Hematopoietic multipotent progenitor cell treated with erythropoietin and hydrocortisone succinate and interleukin-3 and kit ligand, for 4 days (in vitro differentiated cells): ENCODE data around the gene PCYT2.

Experiments
- DNase-seq: peaks from one replicate; pipeline ENCODE4 v3.0.0-alpha.2; 2015

PCYT2 gene

DNA sequence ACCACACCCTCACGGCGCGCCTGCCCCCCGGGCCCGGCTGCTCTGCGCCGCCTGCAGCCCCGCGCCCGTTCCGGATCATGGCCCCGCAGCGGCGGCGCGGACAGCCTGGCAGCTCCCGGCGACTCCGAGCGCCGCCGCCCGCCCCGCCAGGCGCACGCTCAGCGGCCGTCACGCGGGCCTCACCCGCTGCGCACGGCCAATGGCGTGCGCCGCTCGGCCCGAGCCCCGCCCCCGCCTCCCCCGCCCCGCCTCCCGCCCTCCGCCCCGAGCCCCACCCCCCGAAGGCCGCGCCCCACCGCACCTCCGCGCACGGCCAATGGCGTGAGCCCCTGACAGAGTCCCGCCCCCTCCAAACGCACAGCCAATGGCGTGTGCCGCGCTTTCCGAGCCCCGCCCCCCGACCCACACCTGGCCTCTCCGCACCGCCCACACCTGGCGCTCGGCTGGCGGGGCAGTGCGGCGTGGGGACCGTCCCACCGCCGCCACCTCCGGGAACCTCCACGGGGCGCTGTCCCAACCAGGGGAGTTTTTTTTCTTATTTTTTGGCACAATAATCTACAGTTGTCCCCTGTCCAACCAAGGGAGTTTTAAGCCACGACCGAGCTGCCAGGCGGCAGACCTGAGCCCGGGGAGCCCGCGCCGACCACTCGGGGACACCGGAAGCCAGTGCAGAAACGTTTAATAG lies at the start of gene PCYT2:
Gene PCYT2, minus strand, starts transcription at position 123 of the 685 bp plus-strand sequence. Its CDS starts 44 bp downstream, at position 79.
- DNase-seq, result peak; percentile 95

DNA sequence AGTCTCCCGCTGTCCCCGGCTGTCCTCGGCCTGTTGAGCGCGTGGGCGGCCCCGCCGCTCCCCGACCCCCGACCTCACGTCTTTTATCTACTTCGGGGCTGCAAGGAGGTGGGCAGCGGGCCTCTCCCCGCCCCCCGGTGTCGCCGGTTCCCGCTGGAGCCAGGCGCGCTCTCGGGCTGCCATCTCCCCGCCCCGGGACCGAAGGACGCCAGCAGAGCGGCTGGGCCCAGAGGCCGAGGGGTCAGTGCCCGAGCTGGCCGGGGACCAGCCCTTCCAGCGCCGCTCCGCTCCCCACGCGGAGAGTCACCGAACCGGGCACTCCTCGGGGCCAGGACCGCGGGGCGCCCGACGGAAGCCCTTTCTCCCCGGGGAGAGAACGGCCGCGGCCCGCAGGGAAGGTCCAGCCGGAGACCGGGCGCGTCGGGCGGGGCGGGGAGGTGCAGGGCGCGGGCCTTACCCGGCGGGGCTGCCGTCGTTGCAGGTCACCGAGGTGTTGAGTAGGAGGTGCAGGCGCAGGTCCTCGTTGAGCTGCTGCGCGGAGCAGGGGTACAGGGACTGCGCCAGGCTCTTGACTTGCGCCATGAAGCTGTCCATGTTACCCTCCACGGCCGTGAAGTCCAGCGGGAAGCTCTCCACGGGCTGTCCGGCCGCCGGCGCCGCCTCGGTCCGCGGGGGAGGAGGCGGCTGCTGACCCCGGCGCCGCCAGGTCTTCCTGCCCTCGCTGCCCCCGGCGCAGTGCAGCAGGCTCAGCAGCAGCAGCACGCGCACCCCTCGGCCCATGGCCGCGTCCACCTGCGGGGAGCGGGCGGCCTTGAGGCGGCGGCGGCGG lies 49.1 kb upstream of the PCYT2 start:
- no peak for DNase-seq

DNA sequence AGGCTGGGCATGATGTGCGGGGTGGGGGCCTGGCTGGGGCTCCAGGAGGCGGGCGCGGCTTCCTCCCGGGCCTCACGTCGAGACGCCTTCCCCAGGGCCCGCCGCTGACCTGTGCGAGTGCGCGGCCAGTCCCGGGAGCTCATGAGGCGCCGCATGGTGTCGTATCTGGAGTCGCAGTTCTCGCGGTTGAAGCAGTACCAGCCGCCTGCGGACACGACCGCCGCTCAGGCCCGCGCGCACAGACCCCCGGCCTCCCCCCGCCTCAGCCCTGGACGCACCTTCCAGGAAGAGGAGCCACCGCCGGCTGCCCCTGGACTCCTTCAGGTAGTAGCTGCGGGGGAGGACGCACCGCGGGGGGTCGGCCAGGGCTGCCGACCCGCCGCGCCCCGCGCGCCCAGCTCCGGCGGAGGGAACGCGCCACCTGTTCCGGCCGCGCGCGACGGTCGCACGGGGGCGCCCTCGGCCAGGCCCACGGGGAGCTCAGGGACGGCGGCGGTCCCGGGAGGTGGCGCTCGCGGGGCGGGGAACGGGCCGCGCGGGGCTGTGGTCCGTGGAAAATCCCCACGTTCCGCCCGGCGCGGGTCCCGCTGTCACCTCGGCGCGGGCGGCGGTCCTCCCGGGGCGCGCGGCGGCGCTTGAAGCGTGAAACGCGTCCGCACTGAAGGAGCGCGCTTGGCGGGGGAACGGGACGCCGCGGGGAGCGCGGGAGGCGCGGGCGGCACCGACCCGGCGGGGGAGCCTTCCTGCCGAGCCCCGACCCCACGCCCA lies 48.3 kb upstream of the PCYT2 start:
- DNase-seq, result peak; percentile 78

DNA sequence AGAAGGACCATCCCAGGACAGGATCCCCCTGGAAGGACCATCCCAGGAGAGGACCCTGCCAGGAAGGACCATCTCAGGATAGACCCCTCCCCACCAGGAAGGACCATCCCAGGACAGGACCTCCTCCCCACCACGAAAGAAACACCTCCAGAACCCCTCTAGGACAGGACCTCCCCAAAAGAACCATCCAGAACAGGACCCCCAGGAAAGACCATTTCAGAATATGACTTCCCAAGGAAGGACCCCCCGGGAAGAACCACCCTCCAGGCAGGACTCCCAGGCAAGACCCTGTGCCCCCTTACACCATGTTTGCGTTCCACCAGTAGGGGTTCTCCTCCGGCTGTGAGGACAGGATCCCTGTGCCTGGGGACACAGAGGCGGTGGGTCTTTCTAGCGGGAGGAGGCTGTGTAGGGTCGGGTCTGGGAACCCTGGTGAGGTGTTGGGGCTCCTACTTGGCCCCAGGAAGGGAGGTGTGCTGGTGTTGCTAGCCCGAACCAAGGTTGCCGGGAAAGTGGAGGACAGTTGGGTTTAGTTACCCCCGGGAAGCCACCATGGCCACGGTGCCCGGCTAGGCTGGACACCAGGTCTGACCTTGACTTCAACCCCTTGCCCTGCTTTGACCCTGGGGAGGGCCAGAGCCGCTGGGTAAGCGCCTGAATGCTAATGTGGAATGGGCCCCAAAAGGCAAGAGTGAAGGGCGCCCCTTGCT lies 47.6 kb upstream of the PCYT2 start:
- no peak for DNase-seq

GRCh38 chr17:81957691-81958432 lies 46.7 kb upstream of the PCYT2 start:
- DNase-seq, result no peak

DNA sequence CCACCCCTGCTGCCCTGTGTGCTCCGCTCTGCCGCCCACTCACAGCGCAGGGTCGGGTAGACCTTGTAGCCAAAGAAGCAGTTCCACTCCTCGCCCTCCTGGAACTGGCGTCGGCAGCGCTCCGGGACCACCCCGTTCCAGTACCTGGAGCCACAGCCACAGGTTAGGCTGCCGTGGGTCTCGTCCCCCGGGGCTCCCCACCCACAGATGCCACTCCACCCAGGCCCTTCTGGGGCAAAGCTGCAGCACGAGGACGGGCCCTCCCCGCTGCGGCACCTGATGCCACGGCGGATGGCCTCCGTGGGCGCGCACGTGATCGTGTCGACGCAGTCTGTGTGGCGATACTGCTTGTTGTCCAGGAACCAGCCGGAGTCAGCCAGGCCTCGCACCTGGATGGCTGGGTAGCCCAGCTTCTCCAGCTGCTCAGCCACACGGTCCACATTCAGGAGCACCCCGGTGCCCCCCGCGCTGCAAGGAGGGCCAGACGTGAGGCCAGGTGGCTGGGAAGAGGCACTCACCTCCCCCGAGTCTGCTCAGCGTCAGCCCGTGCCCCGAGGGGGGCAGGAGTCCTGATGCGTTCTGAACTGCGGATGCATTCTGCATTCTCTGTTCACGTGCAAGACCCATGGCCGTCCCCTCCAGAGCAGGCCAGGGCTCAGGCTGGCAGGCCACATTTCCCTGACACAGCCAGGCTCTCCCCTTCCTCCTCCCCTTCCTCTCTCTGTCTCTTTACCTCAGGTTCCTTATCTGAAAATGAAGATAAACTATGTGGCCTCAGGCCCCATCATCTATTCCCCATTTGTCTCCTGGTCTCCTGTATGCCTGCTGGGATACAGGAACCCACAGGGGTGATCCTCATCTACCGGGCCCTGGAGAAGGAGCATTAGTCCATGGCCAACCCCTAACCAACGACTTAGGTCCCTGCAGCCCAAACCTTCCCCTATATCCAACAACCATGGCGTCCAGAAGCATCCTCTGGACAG lies 45.7 kb upstream of the PCYT2 start:
- DNase-seq, result no peak

- DNase-seq, result no peak
Measured at GRCh38 chr17:81955756-81956544, 44.8 kb upstream of the PCYT2 start.

DNA sequence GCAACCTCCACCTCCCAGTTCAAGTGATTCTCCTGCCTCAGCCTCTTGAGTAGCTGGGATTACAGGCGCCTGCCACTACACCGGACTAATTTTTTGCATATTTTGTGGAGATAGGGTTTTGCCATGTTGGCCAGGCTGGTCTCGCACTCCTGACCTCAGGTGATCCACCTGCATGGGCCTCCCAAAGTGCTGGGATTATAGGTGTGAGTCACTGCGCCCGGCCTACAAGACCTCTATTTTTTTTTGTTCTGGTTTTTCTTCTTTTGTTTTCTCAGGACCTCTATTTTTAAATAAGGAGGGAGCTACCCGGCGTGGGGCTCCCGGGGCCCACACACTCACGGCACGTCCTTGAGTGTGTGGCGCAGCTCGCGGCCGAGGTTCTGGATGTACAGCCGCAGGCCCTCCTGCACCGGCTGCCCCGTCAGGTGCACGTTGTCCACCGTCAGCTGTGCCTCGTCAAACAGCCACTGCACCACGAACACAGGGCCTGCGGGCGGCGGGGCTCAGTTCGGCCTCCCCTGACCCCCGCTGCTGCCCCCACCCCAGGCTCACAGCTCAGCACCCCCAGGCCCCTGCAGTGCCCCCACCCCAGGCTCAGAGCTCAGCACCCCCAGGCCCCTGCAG lies 44.0 kb upstream of the PCYT2 start:
- no peak for DNase-seq

DNA sequence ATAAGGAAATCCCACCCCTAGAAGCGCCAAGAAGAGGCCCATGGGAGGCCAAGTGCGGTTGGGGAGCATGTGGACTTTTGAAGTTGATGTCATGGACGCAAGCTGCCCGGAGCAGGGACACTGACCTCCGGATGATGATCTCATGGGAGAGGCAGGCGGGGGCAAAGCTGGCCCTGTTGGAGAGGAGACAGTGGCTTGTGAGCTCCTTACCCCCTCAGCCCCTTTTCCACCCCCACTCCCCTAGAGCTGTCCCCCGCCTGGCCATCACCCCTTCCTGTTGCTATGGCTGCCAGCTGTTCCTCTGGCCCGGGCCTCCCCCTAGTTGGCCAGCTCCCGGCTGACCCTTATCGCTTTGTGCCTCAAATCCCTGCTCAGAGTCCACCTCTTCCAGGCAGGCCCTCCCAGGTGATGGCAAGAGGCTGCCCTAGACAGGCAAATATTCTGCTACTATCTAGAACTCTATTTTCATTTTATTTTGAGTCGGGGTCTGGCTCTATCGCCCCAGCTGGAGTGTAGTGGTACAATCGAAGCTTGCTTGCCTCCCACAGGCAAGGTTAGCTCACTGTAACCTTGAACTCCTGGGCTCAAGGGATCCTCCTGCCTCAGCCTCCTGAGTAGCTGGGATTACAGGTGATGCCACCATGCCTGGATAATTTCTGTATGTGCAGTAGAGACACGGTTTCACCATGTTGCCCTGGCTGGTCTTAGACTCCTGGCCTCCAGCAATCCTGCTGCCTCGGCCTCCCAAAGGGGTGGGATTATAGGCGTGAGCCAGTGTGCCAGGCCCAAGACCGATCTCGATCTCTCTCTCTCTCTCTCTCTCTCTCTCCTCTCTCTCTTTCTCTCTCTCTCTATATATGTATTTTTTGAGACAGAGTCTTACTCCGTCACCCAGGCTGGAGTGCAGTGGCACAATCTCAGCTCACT lies 43.2 kb upstream of the PCYT2 start:
- no peak for DNase-seq

- peak; percentile 51 for DNase-seq
Measured at GRCh38 chr17:81953443-81953842, 42.2 kb upstream of the PCYT2 start.

DNA sequence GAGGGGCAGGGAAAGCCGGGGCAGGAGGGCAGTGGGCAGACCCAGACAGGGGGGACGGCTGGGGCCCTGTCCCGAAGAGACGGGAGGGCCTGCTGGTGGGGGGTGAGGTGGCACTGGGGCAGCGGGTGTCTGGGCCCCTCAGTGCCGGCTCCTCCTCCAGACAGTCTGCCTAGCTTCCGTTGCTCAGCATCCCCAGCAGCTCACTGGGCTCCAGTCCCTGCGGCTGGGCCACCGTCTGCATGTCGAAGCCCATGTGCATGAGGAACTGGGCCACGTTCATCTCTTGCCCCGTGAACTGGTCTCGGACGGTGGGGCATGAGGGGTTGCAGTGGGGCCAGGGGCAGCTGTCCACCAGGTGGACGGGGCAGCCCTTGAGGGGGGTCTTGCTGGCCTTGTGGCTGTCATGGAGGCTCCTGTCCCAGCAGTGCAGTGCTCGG lies 41.6 kb upstream of the PCYT2 start:
- no peak for DNase-seq

DNA sequence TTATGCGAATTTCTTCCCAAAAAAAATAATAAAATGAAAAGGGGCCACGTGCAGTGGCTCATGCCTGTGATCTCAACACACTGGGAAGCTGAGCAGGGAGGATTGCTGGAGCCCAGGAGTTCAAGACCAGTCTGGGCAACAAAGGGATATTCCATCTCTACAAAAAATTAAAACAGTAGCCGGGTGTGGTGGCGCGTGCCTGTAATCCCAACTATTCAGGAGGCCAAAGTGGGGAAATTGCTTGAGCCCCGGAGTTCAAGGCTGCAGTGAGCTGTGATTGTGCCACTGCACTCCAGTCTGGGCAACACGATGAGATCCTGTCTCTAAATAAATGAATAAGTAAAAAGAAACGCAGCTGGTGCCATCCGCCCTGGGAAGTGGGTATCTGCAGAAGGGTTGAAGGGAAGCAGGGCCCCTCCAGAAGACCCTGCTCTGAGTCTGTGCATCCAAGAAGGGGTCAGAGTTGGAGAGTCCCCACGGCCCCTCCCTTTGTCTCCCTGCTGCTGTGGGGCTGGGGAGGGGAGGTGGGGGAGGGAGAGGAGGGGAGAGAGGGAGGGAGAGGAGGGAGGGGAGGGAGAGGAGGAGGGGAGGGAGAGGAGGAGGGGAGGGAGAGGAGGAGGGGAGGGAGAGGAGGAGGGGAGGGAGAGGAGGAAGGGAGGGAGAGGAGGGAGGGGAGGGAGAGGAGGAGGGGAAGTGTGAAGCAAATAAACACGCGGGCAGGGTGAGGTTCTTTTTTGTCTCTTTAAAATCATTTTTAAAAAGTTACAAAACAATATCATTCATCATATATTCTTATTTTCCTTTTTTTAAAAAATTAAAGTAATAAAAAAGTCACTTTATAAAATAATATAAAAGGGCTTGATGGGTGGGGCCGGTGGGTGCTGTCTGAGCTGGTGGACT lies 40.8 kb upstream of the PCYT2 start:
- no peak for DNase-seq

DNA sequence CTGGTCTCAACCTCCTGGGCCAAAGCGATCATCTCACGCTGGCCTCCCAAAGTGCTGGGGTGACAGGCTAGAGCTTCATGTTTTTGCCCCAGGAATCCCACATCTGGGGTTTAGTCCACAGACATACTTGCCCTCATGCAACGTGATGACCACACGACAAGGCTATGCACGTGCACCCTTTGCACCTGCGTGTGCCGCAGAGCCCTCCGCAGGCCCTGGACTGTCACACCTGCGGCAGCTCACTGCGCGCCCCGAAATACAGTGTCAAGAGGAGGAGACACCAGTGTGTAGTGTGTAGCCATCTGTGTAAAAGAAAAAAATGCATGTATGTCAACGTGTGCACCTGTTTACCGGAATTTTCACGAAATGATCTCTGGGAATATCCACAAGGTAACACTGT lies 39.3 kb upstream of the PCYT2 start:
- no peak for DNase-seq

DNA sequence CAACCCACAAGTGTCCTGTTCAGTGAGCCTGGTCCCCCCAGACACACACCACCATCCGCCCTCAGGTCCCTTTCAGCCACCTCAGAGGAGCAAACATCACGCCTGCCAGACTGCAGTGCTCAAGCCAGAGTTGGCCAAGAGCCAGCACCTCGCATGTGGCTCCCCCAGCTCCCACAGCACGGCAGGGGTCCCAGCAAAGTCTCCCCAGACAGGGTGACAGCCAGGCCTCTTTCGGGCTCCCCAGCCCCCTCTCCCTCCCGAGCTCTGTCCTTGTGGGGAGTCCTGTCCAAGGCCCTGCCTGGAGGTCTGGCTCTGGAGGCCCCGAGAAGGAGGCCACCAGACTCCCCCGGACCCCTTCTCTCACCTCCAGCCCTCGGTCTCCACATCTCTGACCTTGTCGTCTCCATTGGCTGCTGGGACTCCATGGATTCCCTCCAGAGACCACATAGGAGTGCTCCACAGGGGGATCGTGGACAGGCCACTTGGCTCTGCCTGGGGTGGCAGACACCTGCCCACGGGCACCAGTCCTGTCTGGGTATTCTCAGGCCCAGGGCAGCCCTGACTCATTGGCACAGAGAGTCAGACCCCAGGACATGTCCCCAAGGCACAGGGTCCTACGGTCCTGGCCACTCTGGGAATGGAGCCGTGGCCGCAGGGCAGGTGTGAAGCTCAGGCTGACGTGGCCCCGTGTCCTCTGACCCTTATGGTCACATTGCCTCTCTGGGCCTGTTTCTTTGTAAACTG lies 37.6 kb upstream of the PCYT2 start:
- no peak for DNase-seq

DNA sequence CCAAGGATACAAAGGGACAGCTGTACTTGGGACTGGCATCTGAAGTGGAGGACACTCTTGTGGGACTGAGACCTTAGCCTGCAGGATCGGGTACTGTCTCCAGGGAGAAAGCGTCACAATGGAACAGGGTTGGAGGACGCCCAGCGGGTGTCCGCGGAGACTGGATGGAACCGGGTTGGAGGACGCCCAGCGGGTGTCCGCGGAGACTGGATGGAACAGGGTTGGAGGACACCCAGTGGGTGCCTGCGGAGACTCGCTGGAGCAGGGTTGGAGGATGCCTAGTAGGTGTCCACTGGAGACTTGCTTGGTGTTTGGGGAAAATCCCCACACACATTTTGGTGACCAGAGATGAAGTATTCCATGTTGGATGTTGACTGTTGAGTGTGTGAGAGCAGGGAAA lies 36.0 kb upstream of the PCYT2 start, which contains the start of gene MYADML2:
Gene MYADML2, minus strand, starts transcription at position 45 of the 400 bp plus-strand sequence. CDS start 5,492 bp downstream, outside the sequence.
- no peak for DNase-seq

DNA sequence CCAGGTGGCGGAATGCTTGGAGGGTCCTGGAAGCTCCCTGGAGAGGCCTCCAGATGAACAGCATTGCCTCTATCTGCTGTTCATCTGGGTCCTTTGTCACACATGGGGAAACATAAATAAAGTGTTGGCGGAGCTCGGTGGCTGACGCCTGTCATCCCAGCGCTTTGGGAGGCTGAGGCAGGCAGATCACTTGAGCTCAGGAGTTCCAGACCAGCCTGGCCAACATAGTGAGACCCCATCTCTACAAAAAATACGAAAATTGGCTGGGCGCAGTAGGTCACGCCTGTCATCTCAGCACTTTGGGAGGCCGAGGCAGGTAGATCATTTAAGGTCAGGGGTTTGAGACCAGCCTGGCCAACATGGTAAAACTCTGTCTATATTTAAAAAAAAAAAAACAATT lies 33.7 kb upstream of the PCYT2 start:
- DNase-seq, result no peak
